Measurements from ENCODE around the gene FOSL1. TPM values are rescaled to one million over a fixed set of nuclear protein-coding genes. Genes with fewer than 3 reads are reported as not detected.

Gene FOSL1
- total RNA-seq, 1 experiment from 2014 or later = 125 TPM

DNA sequence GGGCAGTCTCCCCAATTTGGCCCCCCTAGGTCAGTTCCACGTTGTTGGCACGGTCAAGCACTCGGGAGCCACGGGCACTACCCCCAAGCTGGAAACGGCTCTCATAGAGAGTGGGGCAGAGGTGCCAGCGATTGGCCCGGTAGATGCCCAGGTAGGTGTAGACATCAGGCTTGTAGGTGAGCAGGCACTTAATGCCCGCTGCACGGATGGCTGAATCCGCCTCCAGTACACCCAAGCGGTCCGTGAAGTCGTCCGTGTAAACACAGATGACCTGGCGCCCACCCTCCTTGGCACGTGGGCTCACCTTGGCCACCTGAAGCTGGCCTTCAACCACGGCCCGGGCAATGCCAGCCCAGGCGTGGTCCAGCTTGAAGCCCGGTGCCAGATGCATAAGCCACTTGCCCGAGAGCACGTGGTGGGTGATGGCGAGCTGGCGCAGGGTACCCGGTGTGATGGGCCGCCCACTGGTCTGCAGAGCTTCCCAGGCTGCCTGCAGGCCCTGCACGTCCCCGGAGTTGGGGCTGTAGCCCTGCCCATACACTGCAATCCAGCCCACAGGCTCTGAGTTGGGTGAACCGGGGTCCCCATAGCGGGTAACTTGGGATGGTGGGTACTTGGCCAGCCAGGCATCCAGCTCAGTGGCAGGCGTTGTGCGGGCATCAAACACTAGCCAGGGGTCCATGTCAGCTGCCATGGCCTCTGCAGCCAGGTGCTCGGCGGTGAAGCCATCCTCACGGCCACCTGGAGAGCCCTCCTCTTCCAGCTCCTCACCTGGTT lies 17.4 kb upstream of the FOSL1 start:
- Histone ChIP-seq H3K27ac (ENCODE audit: low read depth, low read length) (peak overlapping the region; percentile 95), H3K4me3 (replicated peaks in 1 of 2; ENCODE audit: low read depth in 1 of 2, low read length in 2 of 2) (peak overlapping the region; percentile 86 to 95), H2AFZ (ENCODE audit: low read depth, low read length, poor library complexity, severe bottlenecking) (no peak overlapping the region), H3K9me3 (ENCODE audit: control insufficient read depth in 1 of 2, insufficient read depth in 1 of 2, low read depth in 1 of 2, low read length in 2 of 2) (no peaks in the 10 kb centered on the region), H3K27me3 (ENCODE audit: insufficient read depth, low read length) (no peaks in the 10 kb centered on the region), H4K20me1 (ENCODE audit: insufficient read depth) (no peaks in the 10 kb centered on the region), H3K9me2 (ENCODE audit: insufficient read depth) (no peaks in the 10 kb centered on the region), H3K4me2 (ENCODE audit: low read length) (peak overlapping the region; percentile 96), H3K79me2 (ENCODE audit: insufficient read depth, low read length) (peaks cover 47% of the 10 kb centered on the region), H3K4me1 (ENCODE audit: control insufficient read depth in 1 of 2, insufficient read depth in 2 of 2, low read length in 2 of 2) (peaks cover 51 to 68% of the 10 kb centered on the region in 2 experiments), H3K9ac (ENCODE audit: low read length) (peak overlapping the region; percentile 99), H3K36me3 (ENCODE audit: control insufficient read depth in 1 of 2, insufficient read depth in 2 of 2, low read length in 2 of 2) (peaks cover 3 to 22% of the 10 kb centered on the region in 2 experiments; a peak in 3 of 4 replicates)
- ATAC-seq (no peak), DNase-seq (ENCODE audit: low read depth, low spot score) (no peak)
- intact Hi-C loops (cut with micrococcal nuclease) = no loop called here
- ChIA-PET POLR2A (interaction anchor here (0.9 to 2.0 kb wide), 7 partner anchors 12 to 29 kb away, joined by 5 to 30 read pairs (median 9); partner anchors contain the start of genes CCDC85B, FIBP and FOSL1), CTCF (interaction anchor here (0.6 to 1.8 kb wide), 3 partner anchors 30 to 58 kb away, joined by 3 to 5 read pairs (median 3); partner anchors contain the start of gene FIBP), RAD21 (ENCODE audit: low non-redundant PET in 1 of 2, low total read pairs in 2 of 2, uncharacterized antibody in 2 of 2, unreplicated experiment in 2 of 2) (interaction anchor here in 1 of 2 experiments (0.6 to 1.0 kb wide), 2 partner anchors 16 to 27 kb away, joined by 3 read pairs; partner anchors contain the start of gene CCDC85B)
- no TSS peak for BruUV-seq (replicated peaks)
- TF ChIP-seq CTCF (IDR thresholded peaks at IDR 0.05 in 2 of 3, conservative IDR thresholded peaks at IDR 0.05 in 1 of 3; ENCODE audit: borderline replicate concordance in 1 of 3, insufficient read depth in 1 of 3, low read depth in 2 of 3, low read length in 2 of 3) (0 out of 6 replicates have a peak, but pooled peaks of 1 of the 3 experiments have one; percentile 0), ELF1 (IDR thresholded peaks at IDR 0.05; ENCODE audit: borderline replicate concordance, low read depth) (no peak)

GRCh38 chr11:65917077-65917433 lies 16.9 kb upstream of the FOSL1 start:
- H3K9me3 ChIP-seq (ENCODE audit: control insufficient read depth in 1 of 2, insufficient read depth in 1 of 2, low read depth in 1 of 2, low read length in 2 of 2) = no peaks in the 10 kb centered on the region
- peaks cover 47% of the 10 kb centered on the region for H3K79me2 ChIP-seq (ENCODE audit: insufficient read depth, low read length)
- H3K27ac ChIP-seq (ENCODE audit: low read depth, low read length) = peak overlapping the region; percentile 95
- peaks cover 57 to 74% of the 10 kb centered on the region in 2 experiments for H3K4me1 ChIP-seq (ENCODE audit: control insufficient read depth in 1 of 2, insufficient read depth in 2 of 2, low read length in 2 of 2)
- H3K4me3 ChIP-seq (replicated peaks in 1 of 2; ENCODE audit: low read depth in 1 of 2, low read length in 2 of 2) = peak overlapping the region; percentile 86 to 95
- ChIA-PET POLR2A (interaction anchor here (0.9 to 2.1 kb wide), 7 partner anchors 11 to 25 kb away, joined by 5 to 30 read pairs (median 8); partner anchors contain the start of genes CCDC85B and FOSL1), RAD21 (ENCODE audit: low non-redundant PET in 1 of 2, low total read pairs in 2 of 2, uncharacterized antibody in 2 of 2, unreplicated experiment in 2 of 2) (interaction anchor here in 1 of 2 experiments (1.0 kb wide), 1 partner anchor 26 kb away, joined by 3 read pairs; the partner anchor contains the start of gene CCDC85B), CTCF (interaction anchor here (1.8 to 2.1 kb wide), 2 partner anchors 28 to 33 kb away, joined by 5 to 13 read pairs; partner anchors contain the start of gene FIBP)
- no peaks in the 10 kb centered on the region for H3K9me2 ChIP-seq (ENCODE audit: insufficient read depth)
- H2AFZ ChIP-seq (ENCODE audit: low read depth, low read length, poor library complexity, severe bottlenecking) = no peak overlapping the region
- TF ChIP-seq, protein P1, sequence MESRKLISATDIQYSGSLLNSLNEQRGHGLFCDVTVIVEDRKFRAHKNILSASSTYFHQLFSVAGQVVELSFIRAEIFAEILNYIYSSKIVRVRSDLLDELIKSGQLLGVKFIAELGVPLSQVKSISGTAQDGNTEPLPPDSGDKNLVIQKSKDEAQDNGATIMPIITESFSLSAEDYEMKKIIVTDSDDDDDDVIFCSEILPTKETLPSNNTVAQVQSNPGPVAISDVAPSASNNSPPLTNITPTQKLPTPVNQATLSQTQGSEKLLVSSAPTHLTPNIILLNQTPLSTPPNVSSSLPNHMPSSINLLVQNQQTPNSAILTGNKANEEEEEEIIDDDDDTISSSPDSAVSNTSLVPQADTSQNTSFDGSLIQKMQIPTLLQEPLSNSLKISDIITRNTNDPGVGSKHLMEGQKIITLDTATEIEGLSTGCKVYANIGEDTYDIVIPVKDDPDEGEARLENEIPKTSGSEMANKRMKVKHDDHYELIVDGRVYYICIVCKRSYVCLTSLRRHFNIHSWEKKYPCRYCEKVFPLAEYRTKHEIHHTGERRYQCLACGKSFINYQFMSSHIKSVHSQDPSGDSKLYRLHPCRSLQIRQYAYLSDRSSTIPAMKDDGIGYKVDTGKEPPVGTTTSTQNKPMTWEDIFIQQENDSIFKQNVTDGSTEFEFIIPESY (IDR thresholded peaks at IDR 0.05; ENCODE audit: extremely low read depth, insufficient replicate concordance, low read length) = no peak
- TF ChIP-seq POLR2AphosphoS5 (IDR thresholded peaks at IDR 0.05; ENCODE audit: low read depth, low read length) = peak; percentile 35; the same call in 1 of the 2 replicates
- ATAC-seq (no peak), DNase-seq (ENCODE audit: low read depth, low spot score) (no peak)
- no peaks in the 10 kb centered on the region for H3K27me3 ChIP-seq (ENCODE audit: insufficient read depth, low read length)
- intact Hi-C loops (cut with micrococcal nuclease) = no loop called here
- H4K20me1 ChIP-seq (ENCODE audit: insufficient read depth) = no peaks in the 10 kb centered on the region
- H3K36me3 ChIP-seq (ENCODE audit: control insufficient read depth in 1 of 2, insufficient read depth in 2 of 2, low read length in 2 of 2) = peaks cover 0 to 18% of the 10 kb centered on the region in 2 experiments; a peak in 1 of 4 replicates
- no TSS peak for BruUV-seq (replicated peaks)
- peak overlapping the region; percentile 96 for H3K4me2 ChIP-seq (ENCODE audit: low read length)
- peak overlapping the region; percentile 99 for H3K9ac ChIP-seq (ENCODE audit: low read length)
